Measurements from ENCODE around the gene SNAPC4.

The SNAPC4 gene

GRCh38 chr9:136400038-136400834 is at the start of gene SNAPC4:
Gene SNAPC4, minus strand, starts transcription at chr9:136400170. Its CDS starts 1,742 bp downstream, at chr9:136398428.
- Histone ChIP-seq H3K9me3 (ENCODE audit: severe bottlenecking) (no peaks in the 10 kb centered on the region), H3K36me3 (ENCODE audit: low read depth) (peaks cover 51% of the 10 kb centered on the region), H3K27me3 (ENCODE audit: insufficient read depth, poor library complexity, severe bottlenecking) (no peaks in the 10 kb centered on the region), H3K4me3 (ENCODE audit: severe bottlenecking) (peak within 1 kb of the TSS; percentile 93), H3K27ac (ENCODE audit: poor library complexity, severe bottlenecking) (peak within 1 kb of the TSS; percentile 28), H3K4me1 (ENCODE audit: insufficient read depth, poor library complexity, severe bottlenecking) (no peaks in the 10 kb centered on the region)
- DNase-seq (ENCODE audit: low spot score) = no peak
- ATAC-seq (ENCODE audit: low read depth) = peak; percentile 84
- peak; percentile 98 for TF ChIP-seq CTCF (IDR thresholded peaks at IDR 0.05; ENCODE audit: poor library complexity, severe bottlenecking)

- no peaks in the 10 kb centered on the region for H3K4me1 ChIP-seq (ENCODE audit: insufficient read depth, poor library complexity, severe bottlenecking)
- no peak for DNase-seq (ENCODE audit: low spot score)
- TF ChIP-seq CTCF (IDR thresholded peaks at IDR 0.05; ENCODE audit: poor library complexity, severe bottlenecking) = no peak
- H3K27me3 ChIP-seq (ENCODE audit: insufficient read depth, poor library complexity, severe bottlenecking) = no peaks in the 10 kb centered on the region
- peaks cover 85% of the 10 kb centered on the region for H3K36me3 ChIP-seq (ENCODE audit: low read depth)
- H3K4me3 ChIP-seq (ENCODE audit: severe bottlenecking) = no peak overlapping the region
- no peak overlapping the region for H3K27ac ChIP-seq (ENCODE audit: poor library complexity, severe bottlenecking)
- H3K9me3 ChIP-seq (ENCODE audit: severe bottlenecking) = no peaks in the 10 kb centered on the region
- ATAC-seq (ENCODE audit: low read depth) = no peak
These were observed 48.7 kb upstream of the SNAPC4 start for GRCh38 chr9:136448655-136449054.

GRCh38 chr9:136447173-136447778 is 47.3 kb upstream of the SNAPC4 start:
- Histone ChIP-seq H3K36me3 (ENCODE audit: low read depth) (peaks cover 91% of the 10 kb centered on the region), H3K4me3 (ENCODE audit: severe bottlenecking) (no peak overlapping the region), H3K4me1 (ENCODE audit: insufficient read depth, poor library complexity, severe bottlenecking) (no peaks in the 10 kb centered on the region), H3K9me3 (ENCODE audit: severe bottlenecking) (no peaks in the 10 kb centered on the region), H3K27me3 (ENCODE audit: insufficient read depth, poor library complexity, severe bottlenecking) (no peaks in the 10 kb centered on the region), H3K27ac (ENCODE audit: poor library complexity, severe bottlenecking) (no peak overlapping the region)
- ATAC-seq (ENCODE audit: low read depth) = no peak
- no peak for DNase-seq (ENCODE audit: low spot score)
- TF ChIP-seq CTCF (IDR thresholded peaks at IDR 0.05; ENCODE audit: poor library complexity, severe bottlenecking) = no peak

- H3K4me3 ChIP-seq (ENCODE audit: severe bottlenecking) = no peak overlapping the region
- DNase-seq (ENCODE audit: low spot score) (no peak), ATAC-seq (ENCODE audit: low read depth) (no peak)
- no peaks in the 10 kb centered on the region for H3K9me3 ChIP-seq (ENCODE audit: severe bottlenecking)
- H3K36me3 ChIP-seq (ENCODE audit: low read depth) = peaks cover 91% of the 10 kb centered on the region
- H3K27ac ChIP-seq (ENCODE audit: poor library complexity, severe bottlenecking) = no peak overlapping the region
- TF ChIP-seq CTCF (IDR thresholded peaks at IDR 0.05; ENCODE audit: poor library complexity, severe bottlenecking) = no peak
- no peaks in the 10 kb centered on the region for H3K27me3 ChIP-seq (ENCODE audit: insufficient read depth, poor library complexity, severe bottlenecking)
- no peaks in the 10 kb centered on the region for H3K4me1 ChIP-seq (ENCODE audit: insufficient read depth, poor library complexity, severe bottlenecking)
These were observed 45.8 kb upstream of the SNAPC4 start for GRCh38 chr9:136445799-136446198.

- Histone ChIP-seq H3K9me3 (ENCODE audit: severe bottlenecking) (no peaks in the 10 kb centered on the region), H3K27me3 (ENCODE audit: insufficient read depth, poor library complexity, severe bottlenecking) (no peaks in the 10 kb centered on the region), H3K36me3 (ENCODE audit: low read depth) (peaks cover 83% of the 10 kb centered on the region), H3K27ac (ENCODE audit: poor library complexity, severe bottlenecking) (no peak overlapping the region), H3K4me3 (ENCODE audit: severe bottlenecking) (no peak overlapping the region), H3K4me1 (ENCODE audit: insufficient read depth, poor library complexity, severe bottlenecking) (no peaks in the 10 kb centered on the region)
- no peak for ATAC-seq (ENCODE audit: low read depth)
- no peak for DNase-seq (ENCODE audit: low spot score)
- TF ChIP-seq CTCF (IDR thresholded peaks at IDR 0.05; ENCODE audit: poor library complexity, severe bottlenecking) = no peak
These were observed 44.1 kb upstream of the SNAPC4 start for GRCh38 chr9:136444102-136444501.

All from RWPE2 (cell line).